GM18861 (cell line): ENCODE results near the gene LRBA.

Experiments used
- ATAC-seq: cut with Tn5 transposase; IDR thresholded peaks from one replicate; pipeline ENCODE4 v1.9.1; 2021; ENCODE audit not compliant: unreplicated experiment

The LRBA gene

GRCh38 chr4:150253965-150254630 lies 761.0 kb downstream of the LRBA start:
- no peak for ATAC-seq

- ATAC-seq = no peak
Measured at GRCh38 chr4:150253416-150253815, 761.7 kb downstream of the LRBA start.

DNA sequence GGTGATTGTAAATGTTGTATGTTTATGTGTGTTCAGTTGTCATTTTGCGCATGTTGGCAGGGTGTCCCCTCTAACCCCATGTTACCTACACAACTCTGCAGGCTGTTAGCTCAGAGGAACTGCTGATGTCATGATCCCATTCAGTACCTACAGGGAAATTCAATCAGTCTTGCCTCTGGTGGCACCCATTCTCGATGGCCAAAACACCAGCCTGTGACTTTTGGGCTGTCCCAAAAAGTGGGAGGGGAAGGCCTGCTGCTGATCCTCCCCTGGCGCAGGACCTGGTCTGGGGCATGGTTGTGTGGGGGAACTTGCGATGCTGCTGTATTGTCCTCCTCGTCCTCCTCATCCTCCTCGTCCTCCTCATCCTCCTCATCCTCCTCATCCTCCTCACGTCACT lies 762.3 kb downstream of the LRBA start:
- ATAC-seq = no peak

GRCh38 chr4:150252306-150252705 lies 762.8 kb downstream of the LRBA start:
- no peak for ATAC-seq

GRCh38 chr4:150251752-150252190 lies 763.3 kb downstream of the LRBA start:
- ATAC-seq = no peak

DNA sequence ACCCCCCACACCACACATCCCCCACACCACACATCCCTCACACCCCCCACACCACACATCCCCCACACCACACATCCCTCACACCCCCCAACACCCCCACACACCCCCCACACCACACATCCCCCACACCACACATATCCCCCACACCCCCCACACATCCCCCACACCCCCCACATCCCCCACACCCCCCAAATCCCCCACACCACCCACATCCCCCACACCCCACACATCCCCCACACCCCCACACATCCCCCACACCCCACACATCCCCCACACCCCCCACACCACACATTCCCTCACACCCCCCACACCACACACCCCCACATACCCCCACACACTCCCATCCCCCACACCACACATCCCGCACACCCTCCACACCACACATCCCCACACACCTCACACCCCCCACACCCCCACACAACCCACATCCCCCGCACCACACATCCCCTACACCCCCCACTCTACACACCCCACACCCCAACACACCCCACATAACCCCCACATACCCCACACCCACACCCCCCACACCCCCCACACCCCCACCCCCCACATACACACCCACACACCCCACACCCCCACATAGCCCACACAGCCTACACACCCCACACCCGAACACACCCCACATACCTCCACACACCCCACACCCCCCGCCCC lies 764.0 kb downstream of the LRBA start:
- ATAC-seq = no peak

DNA sequence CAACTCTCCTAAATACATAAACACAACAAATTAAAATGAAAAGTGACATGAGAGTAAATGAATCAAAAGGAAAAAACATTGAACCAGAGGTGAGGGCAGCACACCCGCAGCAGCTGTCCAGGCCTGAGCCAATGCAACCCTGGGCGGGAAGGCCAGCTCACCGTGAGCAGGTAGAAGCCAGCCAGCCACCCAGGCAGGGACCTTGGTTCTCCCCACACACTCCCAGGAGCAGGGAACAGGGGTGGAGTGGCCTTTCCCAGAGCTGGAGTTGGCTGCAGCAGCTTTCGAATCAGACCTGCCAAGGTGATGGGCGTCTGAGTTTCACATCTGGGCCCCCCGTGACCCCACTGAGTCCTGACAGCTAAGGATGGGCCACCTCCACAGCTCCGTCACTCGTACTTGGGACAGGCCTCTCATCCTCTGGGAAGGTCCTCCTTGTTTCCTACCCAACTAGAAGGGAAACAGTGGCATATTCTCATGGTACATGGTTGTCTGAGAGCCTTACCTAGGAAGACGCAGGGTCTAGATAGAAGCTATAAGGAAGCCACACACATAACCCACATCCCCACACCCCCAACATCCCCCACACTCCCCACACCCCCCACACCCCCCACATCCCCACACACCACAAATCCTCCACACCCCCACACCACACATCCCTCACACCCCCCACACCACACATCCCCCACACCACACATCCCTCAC lies 764.6 kb downstream of the LRBA start:
- ATAC-seq = no peak

GRCh38 chr4:150248181-150248580 lies 766.9 kb downstream of the LRBA start:
- no peak for ATAC-seq

DNA sequence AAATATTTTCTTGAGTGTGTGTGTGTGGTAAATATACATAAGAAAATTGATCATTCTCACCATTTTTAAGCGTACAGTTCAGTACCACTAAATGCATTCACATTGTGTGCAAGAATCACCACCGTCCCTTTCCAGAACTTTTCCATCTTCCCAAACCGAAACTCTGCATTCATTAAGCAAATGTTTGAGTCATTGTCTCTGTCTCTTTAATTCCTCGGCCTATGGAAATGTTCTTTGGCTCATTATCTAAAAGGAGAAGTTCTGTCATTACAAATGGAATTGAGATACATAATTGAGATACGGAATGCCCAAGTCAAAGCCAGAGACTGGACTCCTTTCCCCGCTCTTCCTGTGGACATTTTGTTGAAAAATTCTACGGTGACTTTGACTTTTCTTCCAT lies 767.9 kb downstream of the LRBA start:
- ATAC-seq = no peak

- ATAC-seq = no peak
Measured at GRCh38 chr4:150244600-150244999, 770.5 kb downstream of the LRBA start.

DNA sequence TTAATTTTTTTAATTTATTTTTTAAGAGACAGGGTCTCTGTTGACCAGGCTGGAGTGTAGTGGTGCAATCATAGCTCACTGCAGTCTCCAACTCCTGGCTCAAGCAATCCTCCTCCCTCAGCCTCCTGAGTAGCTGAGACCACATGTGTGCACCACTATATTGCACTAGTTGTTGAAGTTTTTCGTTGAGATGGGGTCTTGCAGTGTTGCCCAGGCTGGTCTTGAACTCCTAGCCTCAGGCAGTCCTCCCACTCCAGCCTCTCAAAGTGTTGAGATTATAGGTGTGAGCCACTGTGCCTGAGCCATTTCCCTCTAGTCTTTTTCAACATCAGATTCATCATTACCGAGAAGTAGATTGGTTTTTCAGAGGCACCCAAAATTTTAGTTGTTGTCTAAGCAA lies 771.2 kb downstream of the LRBA start:
- no peak for ATAC-seq

GRCh38 chr4:150242820-150243458 lies 772.1 kb downstream of the LRBA start:
- ATAC-seq = no peak

DNA sequence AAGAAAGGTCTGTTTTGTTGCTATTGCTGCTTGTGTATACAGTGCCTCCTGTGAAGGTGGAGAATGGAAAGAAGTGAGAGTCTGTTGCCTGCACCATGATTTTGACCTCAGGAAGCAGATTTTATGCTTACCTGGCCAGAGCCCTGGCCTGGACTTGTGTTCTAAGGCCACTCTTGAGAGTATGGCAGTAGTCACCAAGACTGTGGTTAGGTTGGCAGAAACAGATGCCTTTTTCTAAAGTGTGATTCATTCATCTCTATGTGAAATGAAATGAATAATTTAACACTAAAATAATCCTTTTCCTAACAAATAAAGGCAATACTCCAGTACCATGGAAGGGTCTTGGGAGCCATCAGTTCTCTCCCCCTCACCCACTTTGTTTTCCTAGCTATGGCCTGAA lies 775.1 kb downstream of the LRBA start:
- ATAC-seq = no peak

DNA sequence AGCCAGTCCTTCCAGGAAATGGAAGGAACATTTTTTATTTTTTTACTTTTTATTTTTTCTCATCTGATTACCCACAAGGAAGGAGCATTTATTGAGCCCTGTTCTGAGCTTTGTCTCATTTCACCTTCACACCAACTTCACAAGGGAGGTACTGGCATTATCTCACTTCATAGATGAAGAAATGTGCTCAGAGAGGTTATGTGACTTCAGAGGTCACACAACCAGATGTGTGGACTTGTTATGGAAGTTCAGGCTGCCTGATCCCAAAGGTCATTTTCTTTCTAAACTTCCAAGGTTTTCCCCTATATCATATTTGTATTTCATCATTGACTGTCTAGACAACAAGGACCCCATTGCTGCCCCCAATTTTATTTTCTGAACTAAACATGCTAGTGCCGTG lies 776.5 kb downstream of the LRBA start:
- no peak for ATAC-seq

DNA sequence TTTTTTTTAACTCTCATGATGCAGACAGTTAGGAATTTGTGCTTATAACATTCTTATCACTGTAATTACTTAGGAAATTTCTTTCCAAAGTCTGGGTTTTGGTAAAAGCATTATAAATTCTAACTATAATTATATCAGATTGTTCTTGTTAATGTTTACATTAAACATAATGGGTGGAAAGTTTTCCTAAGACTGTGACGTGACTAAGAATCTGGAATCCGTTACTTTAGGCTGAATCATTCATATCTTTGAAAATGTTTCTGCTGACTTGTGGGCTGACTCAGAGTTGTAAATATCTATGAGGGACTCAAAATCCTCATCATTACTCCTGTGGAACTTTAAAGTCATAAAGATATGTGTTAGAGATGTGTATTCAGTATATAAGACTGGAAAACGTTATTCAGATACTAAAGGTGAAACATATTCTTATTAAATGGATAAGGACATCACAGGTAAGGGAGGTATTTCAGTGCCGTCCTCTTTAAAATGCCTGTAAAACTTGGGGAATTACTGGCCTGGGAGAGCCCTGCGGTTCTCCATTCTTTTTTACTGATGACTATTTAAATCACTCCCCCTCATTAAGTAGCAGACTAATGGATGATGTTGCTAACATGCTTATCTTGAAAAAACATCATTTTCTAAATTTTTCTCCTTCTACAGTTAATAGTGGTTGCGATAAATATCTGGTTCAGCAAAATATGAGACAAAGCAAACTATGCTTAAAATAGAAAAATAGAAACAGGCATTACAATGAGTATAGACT lies 777.8 kb downstream of the LRBA start:
- no peak for ATAC-seq

DNA sequence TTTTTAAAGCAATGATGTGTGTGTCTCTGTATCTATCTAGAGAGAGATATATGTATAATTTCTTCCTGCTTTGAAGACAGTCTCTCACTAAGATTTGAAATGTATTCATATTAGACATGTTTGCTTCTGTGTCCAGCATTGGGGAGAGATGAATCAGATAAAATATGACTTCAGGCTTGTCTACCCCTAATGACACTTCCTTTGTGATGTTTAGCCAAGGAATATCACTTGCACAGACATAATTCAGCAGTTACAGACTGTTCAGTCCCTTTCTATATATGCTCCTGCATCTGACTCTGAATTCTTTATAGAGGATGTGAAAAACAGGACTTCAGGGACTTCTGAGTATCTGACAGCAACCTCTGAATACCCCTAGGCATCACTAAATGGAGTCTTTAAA lies 778.5 kb downstream of the LRBA start:
- ATAC-seq = no peak

- no peak for ATAC-seq
Measured at GRCh38 chr4:150235808-150236271, 779.2 kb downstream of the LRBA start.

DNA sequence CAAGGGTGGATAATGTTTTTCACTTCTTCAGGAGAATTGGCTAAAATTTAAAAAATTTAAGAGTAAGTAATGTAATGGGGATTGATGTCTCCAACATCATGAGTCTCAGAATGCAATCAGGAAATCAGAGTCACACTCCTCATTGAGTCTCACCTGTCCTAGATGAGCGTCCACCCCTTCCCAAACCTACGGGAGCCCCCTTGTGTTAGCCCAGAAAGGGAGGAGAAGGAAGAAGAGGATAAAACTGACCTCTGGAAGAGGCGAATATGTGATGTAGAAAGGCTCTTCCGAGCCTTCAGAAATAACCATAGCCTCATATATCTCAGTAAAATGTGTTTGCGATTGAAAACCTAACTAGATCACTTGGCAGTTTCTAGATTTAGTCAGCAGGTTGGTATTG lies 779.8 kb downstream of the LRBA start:
- no peak for ATAC-seq

DNA sequence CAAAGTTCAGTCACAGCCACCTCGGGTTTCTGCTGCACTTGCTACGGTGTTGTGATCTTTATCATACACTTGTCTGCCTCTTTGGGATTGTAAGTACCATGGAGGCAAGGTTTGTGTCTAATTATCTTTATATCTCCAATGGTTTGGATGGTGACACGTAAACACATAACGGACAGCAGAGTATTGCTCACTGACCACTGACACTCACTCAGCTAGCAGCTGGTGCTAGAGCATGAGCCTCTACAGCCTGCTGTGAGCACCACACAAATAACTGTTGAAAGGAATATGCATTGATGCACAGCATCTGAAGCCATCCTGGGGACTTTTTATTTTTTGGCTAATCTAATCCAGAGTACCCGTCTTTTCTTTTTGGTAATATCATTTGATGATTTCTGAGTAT lies 780.8 kb downstream of the LRBA start:
- ATAC-seq = no peak

DNA sequence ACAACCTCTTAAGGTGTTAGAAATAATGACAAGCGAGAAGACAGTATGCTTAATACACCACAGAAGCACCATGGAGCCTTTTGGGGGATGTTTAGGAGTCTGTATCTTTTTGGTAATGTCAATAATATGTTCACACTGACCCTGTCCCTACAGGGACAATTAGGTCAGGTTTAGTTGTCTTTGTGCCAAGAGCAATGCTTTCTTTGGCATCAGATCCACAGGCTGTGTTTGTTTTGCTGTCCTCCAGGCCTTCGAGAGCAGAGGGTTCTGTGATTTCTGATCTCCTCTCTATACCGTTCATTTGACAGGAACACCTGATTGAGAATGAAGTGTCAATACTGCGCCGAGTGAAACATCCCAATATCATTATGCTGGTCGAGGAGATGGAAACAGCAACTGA lies 783.1 kb downstream of the LRBA start:
- ATAC-seq = no peak
